Stomach (tissue), 9 donors: Measurements from ENCODE around the gene RABGAP1. TPM values are rescaled to one million over a fixed set of nuclear protein-coding genes. Genes with fewer than 3 reads are reported as not detected.
A peak's percentile ranks its signal among the peaks of the same experiment; 100 is the strongest.

Experiments used
- DNase-seq, 2 donors: peaks; one replicate each; pipeline versions ENCODE4 v3.0.0 to v3.0.0-alpha.2; 2013 to 2019
- H3K27ac ChIP-seq, 5 donors: fragments of 200-600 bp in 4 of 5; sonication (generic) in 4 of 5; one replicate each; pipeline ENCODE4 v1.5.1; 2013 to 2019; ENCODE audit warnings: mild to moderate bottlenecking in 1 of 5, moderate library complexity in 1 of 5
- H3K27me3 ChIP-seq, 3 donors: fragments of 200-600 bp; sonication (generic); one replicate each; pipeline ENCODE4 v1.5.1; 2017 to 2019; ENCODE audit warnings: mixed run types in 1 of 3
- H3K36me3 ChIP-seq, 4 donors: fragments of 200-600 bp; sonication (generic); 1 replicate in 3 of 4; 2 replicates in 1 of 4; pipeline ENCODE4 v1.5.1; 2016 to 2019
- H3K4me1 ChIP-seq, 4 donors: fragments of 200-600 bp; sonication (generic); one replicate each; pipeline ENCODE4 v1.5.1; 2016 to 2019
- H3K4me3 ChIP-seq, 4 donors: fragments of 200-600 bp; sonication (generic) in 3 of 4; one replicate each; pipeline ENCODE4 v1.5.1; 2016 to 2019; ENCODE audit warnings: mild to moderate bottlenecking in 1 of 4
- H3K9me3 ChIP-seq, 4 donors: fragments of 200-600 bp; sonication (generic); one replicate each; pipeline ENCODE4 v1.5.1; 2016 to 2019
- CTCF ChIP-seq, 7 experiments: fragments of 450-650 bp in 4 of 7; fragments of 200-600 bp in 3 of 7; sonication (generic) in 3 of 7; IDR thresholded peaks; one replicate each; pipeline ENCODE4 v1.5.1; 2016 to 2019; ENCODE audit warnings: antibody characterized with exemption in 7 of 7, control low read depth in 2 of 7, mild to moderate bottlenecking in 1 of 7
- EP300 ChIP-seq: sonication (generic); formaldehyde crosslinking; IDR thresholded peaks from one replicate; pipeline ENCODE4 v1.6.1; 2017; ENCODE audit warnings: antibody characterized with exemption
- POLR2A ChIP-seq, 4 donors: fragments of 450-650 bp; IDR thresholded peaks; one replicate each; pipeline ENCODE4 v1.6.1; 2016; ENCODE audit warnings: antibody characterized with exemption in 4 of 4, control low read depth in 2 of 4, mild to moderate bottlenecking in 1 of 4, moderate library complexity in 1 of 4
- POLR2AphosphoS5 ChIP-seq, 3 donors: sonication (generic); formaldehyde crosslinking; IDR thresholded peaks; one replicate each; pipeline ENCODE4 v1.6.1; 2016; ENCODE audit warnings: antibody characterized with exemption in 3 of 3
- WGBS, 5 donors: extraction: QIAGEN DNeasy Blood & Tissue Kit in 3 of 5; methylation state at CpG; one replicate each; pipeline versions ENCODE4 v1.1.5 to v1.1.7; 2013 to 2018; 5-methylcytosine and 5-hydroxymethylcytosine counted together
- intact Hi-C: fragments of 100-400 bp; cut with DNase I; formaldehyde crosslinking; loops from one replicate; pipeline ENCODE4 v1.15.1; 2023; ENCODE audit warnings: low total_unique reads
- polyA plus RNA-seq, 3 donors: library from polyadenylated mRNA; stranded (reverse); fragments of 200-250 nt; gene quantifications; one replicate each; pipeline ENCODE4 v1.2.3, GENCODE V29; 2013
- total RNA-seq, 5 donors: library from RNA; depleted of rRNA; stranded (reverse); fragments of >200 nt; gene quantifications; one replicate each; pipeline versions ENCODE4 v1.1.0 to v1.2.3, GENCODE V29; 2014 to 2016
- donor health status: healthy with polysubstance abuse.
- donor health status: Bipolar disorder and iron deficiency.
- donor health status: healthy.

The RABGAP1 gene
- total and polyA plus RNA-seq, 8 donors, result 7.0 to 157 (median 33.0) TPM

GRCh38 chr9:123046406-123047195, 105.8 kb downstream of the RABGAP1 start:
- H3K27ac ChIP-seq, result peak overlapping the region in 3 of 5 donors; percentile 35 to 68 (median 36)
- no peaks in the 10 kb centered on the region for H3K27me3 ChIP-seq
- H3K36me3 ChIP-seq, result peaks cover 0 to 13% (median 8%) of the 10 kb centered on the region in 4 donors
- peaks cover 0 to 5% (median 0%) of the 10 kb centered on the region in 4 donors for H3K9me3 ChIP-seq
- DNase-seq, result no peak
- H3K4me1 ChIP-seq, result peaks cover 0 to 68% (median 24%) of the 10 kb centered on the region in 4 donors
- 65 to 71% (median 69%) methylated on average over 3 of the region's 3 CpGs for WGBS, 5 donors
- H3K4me3 ChIP-seq, result no peak overlapping the region
- intact Hi-C loops, result no loop called here
- no peak for TF ChIP-seq EP300
- no peak for TF ChIP-seq POLR2A (IDR thresholded peaks at IDR 0.05)
- TF ChIP-seq POLR2AphosphoS5 (IDR thresholded peaks at IDR 0.05), result no peak
- TF ChIP-seq CTCF (IDR thresholded peaks at IDR 0.05), result no peak

GRCh38 chr9:123048748-123049147, 107.9 kb downstream of the RABGAP1 start:
- H3K9me3 ChIP-seq, result no peaks in the 10 kb centered on the region
- 21 to 41% (median 41%) methylated on average over 2 of the region's 2 CpGs for WGBS, 5 donors
- intact Hi-C loops, result no loop called here
- no peak overlapping the region for H3K4me3 ChIP-seq
- peak in 1 of 2 donors; percentile 35 for DNase-seq
- H3K36me3 ChIP-seq, result peaks cover 0 to 8% (median 4%) of the 10 kb centered on the region in 4 donors
- H3K4me1 ChIP-seq, result peaks cover 0 to 71% (median 26%) of the 10 kb centered on the region in 4 donors
- H3K27ac ChIP-seq, result peak overlapping the region in 4 of 5 donors; percentile 17 to 63 (median 57)
- no peaks in the 10 kb centered on the region for H3K27me3 ChIP-seq
- no peak for TF ChIP-seq EP300
- no peak for TF ChIP-seq CTCF (IDR thresholded peaks at IDR 0.05)
- TF ChIP-seq POLR2A (IDR thresholded peaks at IDR 0.05), result no peak
- TF ChIP-seq POLR2AphosphoS5 (IDR thresholded peaks at IDR 0.05), result no peak

GRCh38 chr9:123049589-123050222, 108.9 kb downstream of the RABGAP1 start:
- DNase-seq, result peak; percentile 36 to 49
- Histone ChIP-seq H3K27ac (peak overlapping the region; percentile 13 to 63 (median 56)), H3K36me3 (peaks cover 0 to 5% (median 2%) of the 10 kb centered on the region in 4 donors), H3K9me3 (no peaks in the 10 kb centered on the region), H3K4me1 (peaks cover 0 to 64% (median 28%) of the 10 kb centered on the region in 4 donors), H3K27me3 (no peaks in the 10 kb centered on the region), H3K4me3 (no peak overlapping the region)
- WGBS, 5 donors, result 12 to 28% (median 24%) methylated on average over 3 of the region's 3 CpGs
- peak in 1 of 3 donors; percentile 36 for TF ChIP-seq POLR2AphosphoS5 (IDR thresholded peaks at IDR 0.05)
- TF ChIP-seq CTCF (IDR thresholded peaks at IDR 0.05), result no peak
- no peak for TF ChIP-seq EP300
- no peak for TF ChIP-seq POLR2A (IDR thresholded peaks at IDR 0.05)
- intact Hi-C loops, result no loop called here

GRCh38 chr9:123053046-123053445, 112.2 kb downstream of the RABGAP1 start:
- H3K9me3 ChIP-seq, result no peaks in the 10 kb centered on the region
- peaks cover 0 to 41% (median 25%) of the 10 kb centered on the region in 4 donors for H3K4me1 ChIP-seq
- no peak for TF ChIP-seq EP300
- no peak for TF ChIP-seq POLR2AphosphoS5 (IDR thresholded peaks at IDR 0.05)
- no peak for TF ChIP-seq POLR2A (IDR thresholded peaks at IDR 0.05)
- TF ChIP-seq CTCF (IDR thresholded peaks at IDR 0.05), result no peak
- intact Hi-C loops, result no loop called here
- H3K27ac ChIP-seq, result peak overlapping the region in 3 of 5 donors; percentile 6 to 29 (median 29)
- no peak overlapping the region for H3K4me3 ChIP-seq
- H3K27me3 ChIP-seq, result no peaks in the 10 kb centered on the region
- no peak for DNase-seq
- peaks cover 0 to 14% (median 7%) of the 10 kb centered on the region in 4 donors for H3K36me3 ChIP-seq
